ENCODE results near the gene ATP4B. TPM values are rescaled to one million over a fixed set of nuclear protein-coding genes. Genes with fewer than 3 reads are reported as not detected.

ATP4B gene
- total RNA-seq, 1 donor from 2014 or later = not detected

DNA sequence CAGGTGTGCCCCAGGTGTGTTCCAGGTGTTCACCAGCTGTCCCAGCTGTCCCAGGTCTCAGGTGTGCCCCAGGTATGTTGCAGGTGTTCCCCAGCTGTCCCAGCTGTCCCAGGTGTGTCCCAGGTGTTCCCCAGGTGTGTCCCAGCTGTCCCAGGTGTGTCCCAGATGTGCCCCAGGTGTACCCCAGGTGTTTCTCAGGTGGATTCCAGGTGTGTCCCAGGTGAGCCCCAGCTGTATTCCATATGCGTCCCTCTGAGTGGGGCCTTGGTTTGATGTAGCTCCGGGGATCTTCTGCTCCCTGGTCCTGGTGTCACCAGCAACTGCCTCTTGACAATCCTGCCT, 8.3 kb upstream of the ATP4B start:
- Mint-ChIP-seq H3K36me3 (ENCODE audit: low read depth) (no peaks in the 10 kb centered on the region), H3K9me3 (peaks cover 7% of the 10 kb centered on the region), H3K4me1 (no peaks in the 10 kb centered on the region), H3K27ac (no peak overlapping the region), H3K4me3 (no peak overlapping the region), H3K27me3 (no peaks in the 10 kb centered on the region)
- TF ChIP-seq, protein P1, sequence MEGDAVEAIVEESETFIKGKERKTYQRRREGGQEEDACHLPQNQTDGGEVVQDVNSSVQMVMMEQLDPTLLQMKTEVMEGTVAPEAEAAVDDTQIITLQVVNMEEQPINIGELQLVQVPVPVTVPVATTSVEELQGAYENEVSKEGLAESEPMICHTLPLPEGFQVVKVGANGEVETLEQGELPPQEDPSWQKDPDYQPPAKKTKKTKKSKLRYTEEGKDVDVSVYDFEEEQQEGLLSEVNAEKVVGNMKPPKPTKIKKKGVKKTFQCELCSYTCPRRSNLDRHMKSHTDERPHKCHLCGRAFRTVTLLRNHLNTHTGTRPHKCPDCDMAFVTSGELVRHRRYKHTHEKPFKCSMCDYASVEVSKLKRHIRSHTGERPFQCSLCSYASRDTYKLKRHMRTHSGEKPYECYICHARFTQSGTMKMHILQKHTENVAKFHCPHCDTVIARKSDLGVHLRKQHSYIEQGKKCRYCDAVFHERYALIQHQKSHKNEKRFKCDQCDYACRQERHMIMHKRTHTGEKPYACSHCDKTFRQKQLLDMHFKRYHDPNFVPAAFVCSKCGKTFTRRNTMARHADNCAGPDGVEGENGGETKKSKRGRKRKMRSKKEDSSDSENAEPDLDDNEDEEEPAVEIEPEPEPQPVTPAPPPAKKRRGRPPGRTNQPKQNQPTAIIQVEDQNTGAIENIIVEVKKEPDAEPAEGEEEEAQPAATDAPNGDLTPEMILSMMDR (IDR thresholded peaks at IDR 0.05) = no peak
- CTCF ChIA-PET = no interaction called here
- peak; percentile 13 for DNase-seq
- POLR2A ChIA-PET = no interaction called here
- ATAC-seq (ENCODE audit: low read depth) = no peak
- intact Hi-C loops (cut with micrococcal nuclease) = no loop called here

DNA sequence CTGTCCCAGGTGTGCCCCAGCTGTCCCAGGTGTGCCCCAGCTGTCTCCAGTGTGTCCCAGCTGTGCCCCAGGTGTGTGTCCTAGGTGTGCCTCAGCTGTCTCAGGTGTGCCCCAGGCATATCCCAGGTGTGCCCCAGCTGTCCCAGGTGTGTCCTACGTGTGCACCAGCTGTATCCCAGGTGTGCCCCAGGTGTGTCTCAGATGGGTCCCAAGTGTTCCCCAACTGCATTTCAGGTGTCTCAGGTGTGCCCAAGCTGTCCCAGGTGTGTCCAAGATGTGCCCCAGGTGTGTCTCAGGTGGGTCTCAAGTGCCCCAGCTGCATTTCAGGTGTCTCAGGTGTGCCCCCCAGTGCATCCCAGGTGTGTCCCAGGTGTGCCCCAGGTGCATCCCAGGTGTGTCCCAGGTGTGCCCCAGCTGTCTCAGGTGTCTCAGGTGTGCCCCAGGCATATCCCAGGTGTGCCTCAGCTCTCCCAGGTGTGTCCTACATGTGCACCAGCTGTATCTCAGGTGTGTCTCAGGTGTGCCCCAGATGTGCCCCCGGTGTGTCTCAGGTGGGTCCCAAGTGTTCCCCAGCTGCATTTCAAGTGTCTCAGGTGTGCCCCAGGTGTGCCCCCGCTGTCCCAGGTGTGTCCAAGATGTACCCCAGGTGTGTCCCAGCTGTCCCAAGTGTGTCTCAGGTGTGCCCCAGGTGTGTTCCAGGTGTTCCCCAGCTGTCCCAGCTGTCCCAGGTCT, 7.8 kb upstream of the ATP4B start:
- DNase-seq = peak; percentile 11

DNA sequence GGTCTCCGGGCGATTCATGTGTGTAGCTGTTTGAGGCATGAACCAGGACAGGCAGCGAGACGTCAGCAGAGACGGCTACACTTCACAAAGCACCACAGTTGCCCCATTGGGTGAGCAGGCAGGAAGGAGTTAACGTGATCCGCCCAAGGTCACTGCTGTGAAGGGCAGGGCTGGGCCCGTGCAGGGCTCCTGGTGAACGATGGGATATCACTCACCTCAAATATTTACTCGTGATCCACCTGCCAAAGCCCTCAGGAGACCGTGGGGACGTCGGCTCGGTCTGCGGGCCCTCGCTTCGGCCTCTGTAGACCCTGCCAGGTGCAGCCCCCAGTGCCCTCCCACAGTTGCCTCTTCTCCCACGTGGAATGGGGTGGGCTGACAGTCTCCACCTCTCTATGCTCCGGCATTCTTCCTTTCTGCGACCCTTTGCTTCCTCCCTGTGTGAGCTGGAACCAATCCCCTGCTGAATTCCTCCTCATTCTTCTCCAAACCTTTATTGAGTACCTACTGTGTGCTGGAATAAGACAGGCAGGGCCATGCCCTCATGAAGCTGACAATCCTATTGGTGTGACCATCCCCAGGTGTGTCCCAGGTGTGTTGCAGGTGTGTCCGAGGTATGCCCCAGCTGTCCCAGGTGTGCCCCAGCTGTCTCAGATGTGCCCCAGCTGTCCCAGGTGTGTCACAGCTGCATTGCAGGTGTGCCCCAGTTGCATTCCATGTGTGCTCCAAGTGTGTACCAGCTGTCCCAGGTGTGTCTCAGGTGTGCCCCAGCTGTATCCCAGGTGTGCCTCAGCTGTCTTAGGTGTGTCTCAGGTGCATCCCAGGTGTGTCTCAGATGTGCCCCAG, 7.0 kb upstream of the ATP4B start:
- ATAC-seq (ENCODE audit: low read depth) (no peak), DNase-seq (peak; percentile 13)
- no peak overlapping the region for H3K27ac Mint-ChIP-seq
- H3K4me3 Mint-ChIP-seq = no peak overlapping the region
- peaks cover 14% of the 10 kb centered on the region for H3K9me3 Mint-ChIP-seq
- CTCF ChIA-PET = no interaction called here
- H3K36me3 Mint-ChIP-seq (ENCODE audit: low read depth) = no peaks in the 10 kb centered on the region
- TF ChIP-seq, protein P1 (IDR thresholded peaks at IDR 0.05) = no peak
- POLR2A ChIA-PET = interaction anchor here (0.8 kb wide), 1 partner anchor 14 kb away, joined by 5 read pairs; no protein-coding TSS in a partner anchor
- peaks cover 3% of the 10 kb centered on the region for H3K27me3 Mint-ChIP-seq
- no peaks in the 10 kb centered on the region for H3K4me1 Mint-ChIP-seq
- intact Hi-C loops (cut with micrococcal nuclease) = no loop called here

More for the DNA sequence above, 7.8 kb upstream of the ATP4B start:
- ChIA-PET POLR2A (interaction anchor here (0.8 kb wide), 1 partner anchor 14 kb away, joined by 5 read pairs; no protein-coding TSS in a partner anchor), CTCF (no interaction called here)
- Mint-ChIP-seq H3K27ac (no peak overlapping the region), H3K9me3 (peaks cover 12% of the 10 kb centered on the region), H3K4me1 (no peaks in the 10 kb centered on the region), H3K27me3 (peaks cover 3% of the 10 kb centered on the region), H3K4me3 (no peak overlapping the region), H3K36me3 (ENCODE audit: low read depth) (no peaks in the 10 kb centered on the region)
- ATAC-seq (ENCODE audit: low read depth) = no peak
- TF ChIP-seq, protein P1 (IDR thresholded peaks at IDR 0.05) = no peak
- intact Hi-C loops (cut with micrococcal nuclease) = no loop called here

DNA sequence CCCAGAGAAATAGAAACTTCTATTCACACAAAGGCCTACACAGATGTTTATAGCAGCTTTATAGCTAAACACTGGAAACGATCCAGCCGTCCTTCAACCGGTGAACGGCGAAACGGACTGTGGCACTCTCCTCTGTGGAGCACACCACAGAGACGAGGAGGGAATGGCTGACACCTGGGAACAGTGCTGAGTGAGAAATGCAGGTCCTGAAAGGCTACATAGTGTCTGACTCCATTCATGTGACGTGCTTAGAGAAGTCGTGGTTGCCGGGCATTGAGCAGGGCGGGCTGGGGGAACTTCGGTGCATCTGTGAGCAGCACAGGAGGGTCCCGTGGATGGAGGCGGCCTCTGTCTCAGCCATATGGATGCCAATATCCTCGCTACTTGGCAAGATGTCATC, 5.9 kb upstream of the ATP4B start:
- ChIA-PET CTCF (no interaction called here), POLR2A (no interaction called here)
- H3K4me3 Mint-ChIP-seq = no peak overlapping the region
- ATAC-seq (ENCODE audit: low read depth) (no peak), DNase-seq (peak; percentile 6)
- TF ChIP-seq, protein P1 (IDR thresholded peaks at IDR 0.05) = no peak
- peaks cover 14% of the 10 kb centered on the region for H3K9me3 Mint-ChIP-seq
- no peak overlapping the region for H3K27ac Mint-ChIP-seq
- no peaks in the 10 kb centered on the region for H3K4me1 Mint-ChIP-seq
- peaks cover 3% of the 10 kb centered on the region for H3K27me3 Mint-ChIP-seq
- H3K36me3 Mint-ChIP-seq (ENCODE audit: low read depth) = no peaks in the 10 kb centered on the region
- intact Hi-C loops (cut with micrococcal nuclease) = no loop called here

DNA sequence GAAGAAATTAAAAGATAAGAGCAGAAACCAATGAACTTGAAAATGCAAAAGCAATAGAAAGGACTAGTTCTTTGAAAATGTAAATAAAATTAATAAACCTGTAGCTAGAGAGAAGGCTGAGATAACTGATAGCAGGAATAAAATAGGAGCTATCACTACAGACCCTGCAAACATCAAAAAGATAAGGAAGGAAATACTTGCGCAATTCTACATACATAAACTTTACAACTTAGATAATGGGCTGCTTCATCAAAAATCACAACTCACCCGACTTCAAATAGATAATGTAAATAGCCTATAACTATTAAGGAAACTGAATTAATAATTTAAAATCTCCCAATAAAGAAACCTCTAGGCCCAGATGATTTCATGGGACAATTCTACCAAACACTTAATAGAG, 3.5 kb upstream of the ATP4B start:
- H3K36me3 Mint-ChIP-seq (ENCODE audit: low read depth) = no peaks in the 10 kb centered on the region
- TF ChIP-seq, protein P1 (IDR thresholded peaks at IDR 0.05) = no peak
- POLR2A ChIA-PET = no interaction called here
- CTCF ChIA-PET = no interaction called here
- peaks cover 3% of the 10 kb centered on the region for H3K27me3 Mint-ChIP-seq
- intact Hi-C loops (cut with micrococcal nuclease) = no loop called here
- ATAC-seq (ENCODE audit: low read depth) (no peak), DNase-seq (no peak)
- H3K4me3 Mint-ChIP-seq = no peak overlapping the region
- peaks cover 14% of the 10 kb centered on the region for H3K9me3 Mint-ChIP-seq
- no peak overlapping the region for H3K27ac Mint-ChIP-seq
- H3K4me1 Mint-ChIP-seq = no peaks in the 10 kb centered on the region

Measured in activated B cell treated with CpG ODN at 0.5 μM for 24 hours (primary cell).